ENCODE results near the gene SAPCD1. TPM values are rescaled to one million over a fixed set of nuclear protein-coding genes. Genes with fewer than 3 reads are reported as not detected.
"Not testable (repeated sequence)": the region's sequence is repeated elsewhere in the genome, so short reads cannot be mapped to it uniquely, and the experiment has no call there.

Gene SAPCD1
- total and polyA plus RNA-seq, 5 donors from 2014 or later, result 2.3 TPM; not detected in 4

GRCh38 chr6:31806470-31807272 is 44.2 kb downstream of the SAPCD1 start, which contains the start of gene LSM2:
TSS of gene LSM2 (minus strand) at chr6:31806966. CDS start at chr6:31806757, 209 bp downstream.
- Mint-ChIP-seq H3K27me3 (no peaks in the 10 kb centered on the region), H3K4me1 (peaks cover 10 to 42% (median 19%) of the 10 kb centered on the region in 4 donors), H3K36me3 (peaks cover 21% of the 10 kb centered on the region), H3K9me3 (peaks cover 0 to 1% (median 0%) of the 10 kb centered on the region in 7 donors), H3K27ac (peak within 1 kb of the TSS; percentile 91 to 96 (median 93)), H3K4me3 (peak within 1 kb of the TSS; percentile 89 to 96 (median 93))
- H3K4me1 ChIP-seq (ENCODE audit: control insufficient read depth, insufficient read depth, low read length, poor library complexity, severe bottlenecking), result peaks cover 23% of the 10 kb centered on the region
- H3K27me3 ChIP-seq (ENCODE audit: control insufficient read depth, insufficient read depth, low read length), result no peaks in the 10 kb centered on the region
- peak; percentile 96 to 97 for ATAC-seq (ENCODE audit: low read depth in 2 of 2)
- H3K27ac ChIP-seq (ENCODE audit: insufficient read depth, low read length, poor library complexity, severe bottlenecking), result peak within 1 kb of the TSS; percentile 91
- H3K36me3 ChIP-seq (ENCODE audit: control insufficient read depth, insufficient read depth, low read length), result peaks cover 25% of the 10 kb centered on the region
- H3K4me3 ChIP-seq (ENCODE audit: low read depth, low read length), result peak within 1 kb of the TSS; percentile 87
- no peaks in the 10 kb centered on the region for H3K9me3 ChIP-seq (ENCODE audit: control insufficient read depth in 2 of 2, low read length in 2 of 2)
- DNase-seq, result peak; percentile 95 to 97 (median 96)

- Mint-ChIP-seq H3K36me3 (peaks cover 16% of the 10 kb centered on the region), H3K4me1 (peaks cover 16 to 51% (median 33%) of the 10 kb centered on the region in 4 donors), H3K27ac (peak overlapping the region in 2 of 3 donors; percentile 52 to 62), H3K4me3 (peak overlapping the region in 2 of 4 donors; percentile 21 to 52)
- H3K27me3 Mint-ChIP-seq; DNase-seq; H3K9me3 ChIP-seq (ENCODE audit: control insufficient read depth in 2 of 2, low read length in 2 of 2); H3K9me3 Mint-ChIP-seq; ATAC-seq (ENCODE audit: low read depth in 2 of 2); H3K4me3 ChIP-seq (ENCODE audit: low read depth, low read length); H3K27me3 ChIP-seq (ENCODE audit: control insufficient read depth, insufficient read depth, low read length); H3K27ac ChIP-seq (ENCODE audit: insufficient read depth, low read length, poor library complexity, severe bottlenecking): not testable (repeated sequence)
- H3K36me3 ChIP-seq (ENCODE audit: control insufficient read depth, insufficient read depth, low read length), result peaks cover 25% of the 10 kb centered on the region
- H3K4me1 ChIP-seq (ENCODE audit: control insufficient read depth, insufficient read depth, low read length, poor library complexity, severe bottlenecking), result peaks cover 33% of the 10 kb centered on the region
These were observed 46.1 kb downstream of the SAPCD1 start for GRCh38 chr6:31808599-31808998.

- no peak for ATAC-seq (ENCODE audit: low read depth in 2 of 2)
- peaks cover 27% of the 10 kb centered on the region for H3K4me1 ChIP-seq (ENCODE audit: control insufficient read depth, insufficient read depth, low read length, poor library complexity, severe bottlenecking)
- Mint-ChIP-seq H3K9me3 (peaks cover 0 to 1% (median 0%) of the 10 kb centered on the region in 7 donors), H3K27ac (peak overlapping the region; percentile 62 to 92 (median 84)), H3K36me3 (peaks cover 16% of the 10 kb centered on the region), H3K27me3 (no peaks in the 10 kb centered on the region), H3K4me1 (peaks cover 17 to 43% (median 27%) of the 10 kb centered on the region in 4 donors), H3K4me3 (peak overlapping the region in 3 of 4 donors; percentile 46 to 97 (median 85))
- H3K4me3 ChIP-seq (ENCODE audit: low read depth, low read length), result no peak overlapping the region
- no peaks in the 10 kb centered on the region for H3K9me3 ChIP-seq (ENCODE audit: control insufficient read depth in 2 of 2, low read length in 2 of 2)
- no peak overlapping the region for H3K27ac ChIP-seq (ENCODE audit: insufficient read depth, low read length, poor library complexity, severe bottlenecking)
- no peak for DNase-seq
- peaks cover 25% of the 10 kb centered on the region for H3K36me3 ChIP-seq (ENCODE audit: control insufficient read depth, insufficient read depth, low read length)
- no peaks in the 10 kb centered on the region for H3K27me3 ChIP-seq (ENCODE audit: control insufficient read depth, insufficient read depth, low read length)
These were observed 49.2 kb downstream of the SAPCD1 start for GRCh38 chr6:31811645-31812044.

GRCh38 chr6:31813465-31813849 is 51.0 kb downstream of the SAPCD1 start:
- H3K4me3 Mint-ChIP-seq, result peak overlapping the region; percentile 85 to 97 (median 94)
- no peaks in the 10 kb centered on the region for H3K27me3 Mint-ChIP-seq
- DNase-seq, result no peak
- Histone ChIP-seq H3K4me1 (ENCODE audit: control insufficient read depth, insufficient read depth, low read length, poor library complexity, severe bottlenecking) (peaks cover 29% of the 10 kb centered on the region), H3K9me3 (ENCODE audit: control insufficient read depth in 2 of 2, low read length in 2 of 2) (no peaks in the 10 kb centered on the region), H3K36me3 (ENCODE audit: control insufficient read depth, insufficient read depth, low read length) (peaks cover 25% of the 10 kb centered on the region), H3K27me3 (ENCODE audit: control insufficient read depth, insufficient read depth, low read length) (no peaks in the 10 kb centered on the region), H3K27ac (ENCODE audit: insufficient read depth, low read length, poor library complexity, severe bottlenecking) (peak overlapping the region; percentile 83), H3K4me3 (ENCODE audit: low read depth, low read length) (peak overlapping the region; percentile 34)
- H3K27ac Mint-ChIP-seq, result peak overlapping the region; percentile 78 to 92 (median 90)
- ATAC-seq (ENCODE audit: low read depth in 2 of 2), result no peak
- H3K9me3 Mint-ChIP-seq, result peaks cover 0 to 1% (median 0%) of the 10 kb centered on the region in 7 donors
- H3K4me1 Mint-ChIP-seq, result peaks cover 15 to 49% (median 31%) of the 10 kb centered on the region in 4 donors
- H3K36me3 Mint-ChIP-seq, result peaks cover 20% of the 10 kb centered on the region

Other genes starting within 250 kb of the SAPCD1 start
Only the 30 nearest of the 42 such genes appear.
- gene LST1, start 176.4 kb upstream of the SAPCD1 start, total RNA-seq, result 12.9 TPM
- 10 to 100 TPM in 1 of 4 donors, 1 to 10 TPM in 3; 8.0 to 10.9 (median 8.7) TPM for gene LST1, start 176.4 kb upstream of the SAPCD1 start, polyA plus RNA-seq
- 8.6 TPM for gene NCR3, start 169.7 kb upstream of the SAPCD1 start, total RNA-seq
- gene NCR3, start 169.7 kb upstream of the SAPCD1 start, polyA plus RNA-seq, result 10 to 100 TPM; 30.8 to 86.6 (median 39.2) TPM
- 9.9 TPM for gene AIF1, start 147.4 kb upstream of the SAPCD1 start, total RNA-seq
- 10 to 100 TPM in 3 of 4 donors, 1 to 10 TPM in 1; 6.5 to 38.8 (median 19.3) TPM for gene AIF1, start 147.4 kb upstream of the SAPCD1 start, polyA plus RNA-seq
- 214 TPM for gene PRRC2A, start 141.9 kb upstream of the SAPCD1 start, total RNA-seq
- gene PRRC2A, start 141.9 kb upstream of the SAPCD1 start, polyA plus RNA-seq, result 1 to 10 TPM; 2.8 to 5.0 (median 3.2) TPM
- 213 TPM for gene BAG6, start 110.0 kb upstream of the SAPCD1 start, total RNA-seq
- 10 to 100 TPM; 13.5 to 19.7 (median 18.0) TPM for gene BAG6, start 110.0 kb upstream of the SAPCD1 start, polyA plus RNA-seq
- gene APOM, start 106.8 kb upstream of the SAPCD1 start, total RNA-seq, result 1.7 TPM
- gene APOM, start 106.8 kb upstream of the SAPCD1 start, polyA plus RNA-seq, result 1 to 10 TPM; 2.5 to 4.1 (median 2.8) TPM
- gene C6orf47, start 101.9 kb upstream of the SAPCD1 start, total RNA-seq, result 18.8 TPM
- 10 to 100 TPM; 24.2 to 30.5 (median 27.1) TPM for gene C6orf47, start 101.9 kb upstream of the SAPCD1 start, polyA plus RNA-seq
- gene GPANK1, start 97.7 kb upstream of the SAPCD1 start, total RNA-seq, result 9.8 TPM
- 10 to 100 TPM; 21.6 to 27.3 (median 25.2) TPM for gene GPANK1, start 97.7 kb upstream of the SAPCD1 start, polyA plus RNA-seq
- 141 TPM for gene CSNK2B, start 96.6 kb upstream of the SAPCD1 start, total RNA-seq
- 100 to 1,000 TPM; 235 to 285 (median 261) TPM for gene CSNK2B, start 96.6 kb upstream of the SAPCD1 start, polyA plus RNA-seq
- gene LY6G5B, start 92.7 kb upstream of the SAPCD1 start, total RNA-seq, result 38.8 TPM
- gene LY6G5B, start 92.7 kb upstream of the SAPCD1 start, polyA plus RNA-seq, result not detected
- 3.1 TPM for gene LY6G5C, start 81.6 kb upstream of the SAPCD1 start, total RNA-seq
- gene LY6G5C, start 81.6 kb upstream of the SAPCD1 start, polyA plus RNA-seq, result 10 to 100 TPM in 3 of 4 donors, 1 to 10 TPM in 1; 7.4 to 19.9 (median 11.9) TPM
- 78.4 TPM for gene ABHD16A, start 59.3 kb upstream of the SAPCD1 start, total RNA-seq
- 10 to 100 TPM; 33.4 to 43.2 (median 35.8) TPM for gene ABHD16A, start 59.3 kb upstream of the SAPCD1 start, polyA plus RNA-seq
- 1.5 TPM for gene LY6G6F, start 55.8 kb upstream of the SAPCD1 start, total RNA-seq
- not detected for gene LY6G6F, start 55.8 kb upstream of the SAPCD1 start, polyA plus RNA-seq
- gene LY6G6D, start 47.3 kb upstream of the SAPCD1 start, total RNA-seq, result not detected
- gene LY6G6D, start 47.3 kb upstream of the SAPCD1 start, polyA plus RNA-seq, result not detected
- gene LY6G6C, start 40.9 kb upstream of the SAPCD1 start, total RNA-seq, result not detected
- not detected for gene LY6G6C, start 40.9 kb upstream of the SAPCD1 start, polyA plus RNA-seq
- 10.8 TPM for gene MPIG6B, start 39.3 kb upstream of the SAPCD1 start, total RNA-seq
- under 1 TPM in 1 of 4 donors, not detected in 3; 0.43 TPM for gene MPIG6B, start 39.3 kb upstream of the SAPCD1 start, polyA plus RNA-seq
- gene DDAH2, start 33.4 kb upstream of the SAPCD1 start, total RNA-seq, result 13.6 TPM
- 10 to 100 TPM; 16.0 to 19.8 (median 17.7) TPM for gene DDAH2, start 33.4 kb upstream of the SAPCD1 start, polyA plus RNA-seq
- 192 TPM for gene CLIC1, start 26.1 kb upstream of the SAPCD1 start, total RNA-seq
- gene CLIC1, start 26.1 kb upstream of the SAPCD1 start, polyA plus RNA-seq, result 100 to 1,000 TPM; 481 to 771 (median 621) TPM
- gene MSH5, start 22.7 kb upstream of the SAPCD1 start, total RNA-seq, result 17.4 TPM
- gene MSH5, start 22.7 kb upstream of the SAPCD1 start, polyA plus RNA-seq, result 1 to 10 TPM; 1.2 to 3.3 (median 1.3) TPM
- 6.8 TPM for gene VWA7, start 14.7 kb downstream of the SAPCD1 start, total RNA-seq
- 1 to 10 TPM in 3 of 4 donors, under 1 TPM in 1; 0.91 to 1.2 (median 1.2) TPM for gene VWA7, start 14.7 kb downstream of the SAPCD1 start, polyA plus RNA-seq
- 63.4 TPM for gene VARS1, start 33.1 kb downstream of the SAPCD1 start, total RNA-seq
- 10 to 100 TPM; 27.1 to 45.1 (median 29.9) TPM for gene VARS1, start 33.1 kb downstream of the SAPCD1 start, polyA plus RNA-seq
- gene LSM2, start 44.3 kb downstream of the SAPCD1 start, total RNA-seq, result 29.3 TPM
- gene LSM2, start 44.3 kb downstream of the SAPCD1 start, polyA plus RNA-seq, result 100 to 1,000 TPM in 1 of 4 donors, 10 to 100 TPM in 3; 80.0 to 122 (median 87.5) TPM
- 5.5 TPM for gene HSPA1L, start 52.6 kb downstream of the SAPCD1 start, total RNA-seq
- gene HSPA1L, start 52.6 kb downstream of the SAPCD1 start, polyA plus RNA-seq, result 1 to 10 TPM; 2.2 to 4.2 (median 3.5) TPM
- 30.6 TPM for gene HSPA1A, start 52.9 kb downstream of the SAPCD1 start, total RNA-seq
- gene HSPA1A, start 52.9 kb downstream of the SAPCD1 start, polyA plus RNA-seq, result 10 to 100 TPM; 65.7 to 93.0 (median 80.5) TPM
- 27.3 TPM for gene HSPA1B, start 65.1 kb downstream of the SAPCD1 start, total RNA-seq
- gene HSPA1B, start 65.1 kb downstream of the SAPCD1 start, polyA plus RNA-seq, result 1 to 10 TPM; 2.3 to 6.8 (median 3.0) TPM
- 29.1 TPM for gene NEU1, start 100.2 kb downstream of the SAPCD1 start, total RNA-seq
- 10 to 100 TPM; 26.4 to 32.4 (median 29.7) TPM for gene NEU1, start 100.2 kb downstream of the SAPCD1 start, polyA plus RNA-seq
- gene SLC44A4, start 116.3 kb downstream of the SAPCD1 start, total RNA-seq, result 1.0 TPM
- gene SLC44A4, start 116.3 kb downstream of the SAPCD1 start, polyA plus RNA-seq, result not detected
- gene EHMT2, start 135.0 kb downstream of the SAPCD1 start, total RNA-seq, result 46.4 TPM
- 10 to 100 TPM; 29.4 to 33.5 (median 31.9) TPM for gene EHMT2, start 135.0 kb downstream of the SAPCD1 start, polyA plus RNA-seq
- gene ZBTB12, start 139.4 kb downstream of the SAPCD1 start, total RNA-seq, result 0.20 TPM
- not detected for gene ZBTB12, start 139.4 kb downstream of the SAPCD1 start, polyA plus RNA-seq
- gene C2, start 165.1 kb downstream of the SAPCD1 start, total RNA-seq, result 1.3 TPM
- under 1 TPM in 1 of 4 donors, not detected in 3; 0.47 TPM for gene C2, start 165.1 kb downstream of the SAPCD1 start, polyA plus RNA-seq